Lower leg skin (tissue), 3 donors: ENCODE measurements around the gene SMIM22.

Experiments used
- CTCF ChIP-seq, 3 donors: fragments of 450-650 bp; IDR thresholded peaks; one replicate each; pipeline ENCODE4 v1.5.1; 2016; ENCODE audit warnings: antibody characterized with exemption in 3 of 3, mild to moderate bottlenecking in 3 of 3, moderate library complexity in 2 of 3
- POLR2A ChIP-seq, 2 donors: fragments of 450-650 bp; IDR thresholded peaks; one replicate each; pipeline ENCODE4 v1.6.1; 2016 to 2017; ENCODE audit warnings: antibody characterized with exemption in 2 of 2, mild to moderate bottlenecking in 1 of 2, moderate library complexity in 1 of 2

- TF ChIP-seq CTCF (IDR thresholded peaks at IDR 0.05), result no peak
- TF ChIP-seq POLR2A (IDR thresholded peaks at IDR 0.05), result no peak
Measured at GRCh38 chr16:4788489-4788889, 6.7 kb upstream of the SMIM22 start.
